WERI-Rb-1 (cell line): ENCODE data around the gene KLF1.

ENCODE experiments used
- DNase-seq: peaks from one replicate; pipeline ENCODE4 v3.0.0-alpha.2; 2020
- H3K27ac ChIP-seq: fragments of 250-450 bp; sonication (Bioruptor Pico); 2 replicates; pipeline ENCODE4 v1.5.1; 2020; ENCODE audit warnings: mild to moderate bottlenecking, moderate library complexity
- H3K27me3 ChIP-seq: fragments of 250-450 bp; sonication (Bioruptor Pico); 2 replicates; pipeline ENCODE4 v1.5.1; 2021; ENCODE audit warnings: mild to moderate bottlenecking, low read depth, moderate library complexity; ENCODE audit not compliant: insufficient read depth, severe bottlenecking
- H3K36me3 ChIP-seq: fragments of 250-450 bp; sonication (Bioruptor Pico); 2 replicates; pipeline ENCODE4 v1.5.1; 2020; ENCODE audit warnings: mild to moderate bottlenecking, moderate library complexity
- H3K4me3 ChIP-seq: 2 replicates; pipeline ENCODE4 v1.5.1; 2011; ENCODE audit warnings: low read depth, mild to moderate bottlenecking, control low read depth, low read length
- H3K9me3 ChIP-seq: fragments of 250-450 bp; sonication (Bioruptor Pico); 2 replicates; pipeline ENCODE4 v1.5.1; 2021; ENCODE audit warnings: mild to moderate bottlenecking, moderate library complexity; ENCODE audit not compliant: severe bottlenecking
- TF ChIP-seq, protein P1 (sequence below): IDR thresholded peaks from 2 replicates; pipeline ENCODE4 v1.5.1; 2011; ENCODE audit warnings: low read depth, mild to moderate bottlenecking, control low read depth, inconsistent platforms, low read length

KLF1 gene

DNA sequence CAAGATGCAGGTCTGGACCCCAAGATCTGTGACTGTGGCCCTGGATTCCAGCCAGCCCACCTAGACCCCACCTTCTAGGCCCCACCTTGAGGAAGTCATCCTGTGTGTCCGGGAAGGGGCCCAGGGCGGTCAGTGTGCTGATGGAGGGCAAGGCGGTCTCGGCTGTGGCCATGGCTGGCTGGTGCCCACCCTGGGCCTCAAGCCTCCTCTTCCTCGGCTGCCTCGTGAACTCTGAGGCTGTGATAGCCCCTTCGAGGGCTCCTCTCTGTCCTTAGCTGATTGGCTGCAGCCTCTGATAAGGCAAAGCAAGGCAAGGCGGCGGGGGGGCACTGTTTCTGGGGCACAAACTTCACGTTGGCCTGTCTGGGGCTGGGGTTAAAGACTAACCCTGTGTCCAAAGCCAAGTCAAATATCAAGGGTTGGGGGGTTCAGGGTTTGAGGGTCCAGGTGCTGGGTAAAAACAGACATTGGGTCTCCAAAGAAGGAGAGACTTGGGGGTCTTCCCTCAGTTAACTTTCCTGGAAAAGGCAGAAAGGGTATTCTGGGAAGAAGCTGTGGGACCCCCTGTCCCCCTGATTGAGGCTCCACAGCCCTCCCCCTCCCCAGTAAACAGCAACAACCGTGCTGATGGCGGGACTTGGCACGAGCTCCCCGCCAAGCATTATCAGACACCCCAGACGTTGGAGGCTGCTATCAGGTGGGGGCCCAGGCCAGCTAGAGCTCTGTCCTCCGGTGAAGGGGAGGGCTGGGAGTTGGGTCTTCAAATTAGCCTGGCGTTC is at the start of gene KLF1:
TSS of gene KLF1 (minus strand) at position 233 of the 779 bp plus-strand sequence. CDS start at position 172, 61 bp downstream.
- DNase-seq: no peak
- TF ChIP-seq, protein P1, sequence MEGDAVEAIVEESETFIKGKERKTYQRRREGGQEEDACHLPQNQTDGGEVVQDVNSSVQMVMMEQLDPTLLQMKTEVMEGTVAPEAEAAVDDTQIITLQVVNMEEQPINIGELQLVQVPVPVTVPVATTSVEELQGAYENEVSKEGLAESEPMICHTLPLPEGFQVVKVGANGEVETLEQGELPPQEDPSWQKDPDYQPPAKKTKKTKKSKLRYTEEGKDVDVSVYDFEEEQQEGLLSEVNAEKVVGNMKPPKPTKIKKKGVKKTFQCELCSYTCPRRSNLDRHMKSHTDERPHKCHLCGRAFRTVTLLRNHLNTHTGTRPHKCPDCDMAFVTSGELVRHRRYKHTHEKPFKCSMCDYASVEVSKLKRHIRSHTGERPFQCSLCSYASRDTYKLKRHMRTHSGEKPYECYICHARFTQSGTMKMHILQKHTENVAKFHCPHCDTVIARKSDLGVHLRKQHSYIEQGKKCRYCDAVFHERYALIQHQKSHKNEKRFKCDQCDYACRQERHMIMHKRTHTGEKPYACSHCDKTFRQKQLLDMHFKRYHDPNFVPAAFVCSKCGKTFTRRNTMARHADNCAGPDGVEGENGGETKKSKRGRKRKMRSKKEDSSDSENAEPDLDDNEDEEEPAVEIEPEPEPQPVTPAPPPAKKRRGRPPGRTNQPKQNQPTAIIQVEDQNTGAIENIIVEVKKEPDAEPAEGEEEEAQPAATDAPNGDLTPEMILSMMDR: no peak
- Histone ChIP-seq H3K27me3 (no peaks in the 10 kb centered on the region), H3K27ac (no peak within 1 kb of the TSS), H3K9me3 (peaks cover 6% of the 10 kb centered on the region), H3K4me3 (peak within 1 kb of the TSS; percentile 55), H3K36me3 (no peaks in the 10 kb centered on the region)

DNA sequence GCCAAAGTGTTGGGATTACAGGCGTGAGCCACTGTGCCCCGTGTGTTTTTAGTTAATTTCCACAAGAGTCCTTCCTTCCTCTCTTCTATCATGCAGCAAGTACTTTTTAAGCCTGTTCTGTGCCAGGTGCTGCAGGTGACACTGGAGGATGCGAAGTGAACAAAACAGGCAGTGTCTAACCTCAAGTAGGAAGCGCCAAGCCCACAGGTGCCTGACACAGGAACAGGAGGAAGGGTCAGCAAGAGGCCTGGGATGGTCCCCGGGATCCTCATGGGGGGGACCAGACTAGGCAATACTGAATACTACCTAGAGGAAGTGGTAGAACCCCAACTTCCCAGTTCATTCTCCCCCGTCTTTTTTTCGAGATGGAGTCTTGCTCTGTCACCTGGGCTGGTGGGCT is 49.6 kb upstream of the KLF1 start:
- Histone ChIP-seq H3K9me3 (no peaks in the 10 kb centered on the region), H3K27me3 (no peaks in the 10 kb centered on the region), H3K27ac (peak overlapping the region; percentile 98), H3K4me3 (no peak overlapping the region), H3K36me3 (peaks cover 35% of the 10 kb centered on the region)
- TF ChIP-seq, protein P1: no peak
- DNase-seq: no peak

DNA sequence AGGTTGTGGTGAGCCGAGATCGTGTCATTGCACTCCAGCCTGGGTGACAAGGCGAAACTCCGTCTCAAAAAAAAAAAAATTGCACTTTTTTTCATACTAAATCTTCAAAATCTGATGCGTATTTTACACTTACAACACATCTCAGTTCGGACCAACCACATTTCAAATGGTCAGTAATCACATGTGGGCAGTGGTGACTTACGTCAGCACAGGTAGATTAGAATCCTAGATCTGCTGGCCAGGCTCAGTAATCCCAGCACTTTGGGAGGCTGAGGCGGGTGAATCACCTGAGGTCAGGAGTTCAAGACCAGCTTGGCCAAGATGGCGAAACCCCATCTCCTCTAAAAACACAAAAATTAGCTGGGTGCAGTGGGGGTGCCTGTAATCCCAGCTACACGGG is 48.1 kb upstream of the KLF1 start:
- no peaks in the 10 kb centered on the region for H3K27me3 ChIP-seq
- TF ChIP-seq, protein P1: no peak
- H3K36me3 ChIP-seq: peaks cover 29% of the 10 kb centered on the region
- no peaks in the 10 kb centered on the region for H3K9me3 ChIP-seq
- no peak overlapping the region for H3K4me3 ChIP-seq
- no peak overlapping the region for H3K27ac ChIP-seq
- no peak for DNase-seq

- Histone ChIP-seq H3K36me3 (peaks cover 27% of the 10 kb centered on the region), H3K9me3 (no peaks in the 10 kb centered on the region), H3K27ac (peak within 1 kb of the TSS; percentile 87), H3K27me3 (no peaks in the 10 kb centered on the region), H3K4me3 (peak within 1 kb of the TSS; percentile 78)
- peak; percentile 91 for DNase-seq
- TF ChIP-seq, protein P1: no peak
These were observed 46.5 kb upstream of the KLF1 start, which contains the start of gene FARSA for GRCh38 chr19:12933287-12934072. TSS of gene FARSA (minus strand) at chr19:12933711. CDS start at chr19:12933696, 15 bp downstream.

DNA sequence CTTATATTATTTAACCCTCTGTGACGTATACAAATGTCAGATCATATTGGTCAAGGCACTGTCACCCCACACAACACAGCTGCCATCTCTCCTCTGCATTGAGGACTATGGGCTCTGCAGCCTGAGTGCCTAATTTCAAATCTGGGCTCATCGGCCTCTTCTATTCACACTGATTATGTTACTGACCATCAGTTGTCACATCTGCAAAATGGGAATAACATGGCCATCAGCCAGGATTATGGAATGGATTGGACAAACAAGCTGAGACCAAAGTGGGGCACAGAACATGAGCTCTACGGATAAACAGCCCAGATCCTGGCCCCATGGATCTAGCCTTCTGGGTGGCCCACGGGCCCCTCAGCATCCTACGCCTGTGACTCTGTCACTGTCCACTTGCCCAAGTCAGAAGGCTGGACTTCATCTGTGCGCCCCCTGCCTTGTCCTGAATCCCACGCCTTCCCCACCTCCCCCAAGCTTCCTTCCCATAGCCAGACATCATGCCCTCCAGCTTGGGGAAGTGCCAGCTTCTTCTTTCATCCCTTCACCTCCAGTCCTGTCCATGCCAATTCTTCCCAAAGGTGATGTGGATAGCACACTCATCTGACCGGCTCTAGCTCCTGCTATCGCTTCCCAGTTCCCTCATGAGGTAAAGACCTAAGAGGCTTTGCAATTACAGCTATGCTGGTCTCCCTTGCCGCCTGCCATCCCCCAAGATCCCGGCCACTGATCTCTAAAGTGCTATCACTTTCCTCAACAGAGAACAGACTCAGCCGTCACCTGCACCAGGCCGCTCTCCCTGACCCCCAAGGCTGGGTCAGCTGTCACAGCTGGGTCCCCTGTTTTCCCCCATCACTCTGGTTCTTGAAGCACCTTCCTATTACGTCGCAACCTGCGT is 45.6 kb upstream of the KLF1 start:
- no peaks in the 10 kb centered on the region for H3K27me3 ChIP-seq
- H3K27ac ChIP-seq: peak overlapping the region; percentile 87
- no peaks in the 10 kb centered on the region for H3K9me3 ChIP-seq
- H3K4me3 ChIP-seq: peak overlapping the region; percentile 78
- DNase-seq: no peak
- TF ChIP-seq, protein P1: no peak
- peaks cover 31% of the 10 kb centered on the region for H3K36me3 ChIP-seq
